Body of pancreas (tissue), 4 donors: ENCODE results near the gene NCOA1.

Source experiments
- CTCF ChIP-seq, 7 experiments: fragments of 450-650 bp in 4 of 7; fragments of 200-600 bp in 3 of 7; sonication (generic) in 3 of 7; IDR thresholded peaks; one replicate each; pipeline ENCODE4 v1.5.1; 2016 to 2019; ENCODE audit warnings: antibody characterized with exemption in 7 of 7
- POLR2A ChIP-seq, 3 donors: fragments of 450-650 bp; IDR thresholded peaks; one replicate each; pipeline ENCODE4 v1.6.1; 2016; ENCODE audit warnings: antibody characterized with exemption in 3 of 3, mild to moderate bottlenecking in 2 of 3

GRCh38 chr2:24457696-24458386 is 33.2 kb upstream of the NCOA1 start:
- TF ChIP-seq CTCF (IDR thresholded peaks at IDR 0.05): no peak
- TF ChIP-seq POLR2A (IDR thresholded peaks at IDR 0.05): no peak
